Cerebellar nuclear complex (tissue), 1 donor: ENCODE results near the gene ZNRD2.

Source experiments
- DNase-seq, 2 experiments: peaks; one replicate each; lab custom pipeline; 2025; lab: John Stamatoyannopoulos, UW

ZNRD2 gene

DNA sequence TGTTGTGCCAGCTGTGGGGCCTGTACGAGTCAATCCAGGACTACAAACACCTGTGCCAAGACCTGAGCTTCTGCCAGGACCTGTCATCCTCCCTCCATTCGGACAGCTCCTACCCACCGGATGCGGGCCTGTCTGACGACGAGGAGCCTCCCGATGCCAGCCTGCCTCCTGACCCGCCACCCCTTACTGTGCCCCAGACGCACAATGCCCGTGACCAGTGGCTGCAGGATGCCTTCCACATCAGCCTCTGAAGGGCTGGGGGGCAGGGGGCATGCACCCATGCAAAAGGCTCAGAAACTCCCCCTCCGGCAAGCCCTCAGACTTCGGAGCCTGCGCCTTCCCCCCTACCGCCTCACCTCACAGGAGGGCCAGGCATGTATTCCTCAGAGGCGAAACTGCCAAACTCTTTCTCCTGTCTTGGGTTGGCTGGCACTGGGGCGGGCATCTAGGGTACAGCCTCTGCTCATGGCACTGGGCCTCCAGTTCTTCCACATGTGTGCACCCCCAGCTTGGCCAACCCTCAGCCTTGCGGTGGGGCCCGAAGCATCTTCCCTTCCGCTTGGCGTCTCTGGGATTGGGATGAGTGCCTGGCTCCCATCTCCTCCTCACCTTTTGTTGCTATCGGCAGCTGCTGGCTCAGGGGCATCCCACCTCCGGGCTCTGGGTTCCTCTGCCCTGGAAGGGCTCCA lies 3.3 kb downstream of the ZNRD2 start:
- DNase-seq, result no peak

- peak in 1 of 2 experiments; percentile 30 for DNase-seq
These were observed 4.0 kb downstream of the ZNRD2 start for GRCh38 chr11:65574109-65574810.

- DNase-seq, result peak in 1 of 2 experiments; percentile 35
These were observed 4.7 kb downstream of the ZNRD2 start for GRCh38 chr11:65574811-65575567.

DNA sequence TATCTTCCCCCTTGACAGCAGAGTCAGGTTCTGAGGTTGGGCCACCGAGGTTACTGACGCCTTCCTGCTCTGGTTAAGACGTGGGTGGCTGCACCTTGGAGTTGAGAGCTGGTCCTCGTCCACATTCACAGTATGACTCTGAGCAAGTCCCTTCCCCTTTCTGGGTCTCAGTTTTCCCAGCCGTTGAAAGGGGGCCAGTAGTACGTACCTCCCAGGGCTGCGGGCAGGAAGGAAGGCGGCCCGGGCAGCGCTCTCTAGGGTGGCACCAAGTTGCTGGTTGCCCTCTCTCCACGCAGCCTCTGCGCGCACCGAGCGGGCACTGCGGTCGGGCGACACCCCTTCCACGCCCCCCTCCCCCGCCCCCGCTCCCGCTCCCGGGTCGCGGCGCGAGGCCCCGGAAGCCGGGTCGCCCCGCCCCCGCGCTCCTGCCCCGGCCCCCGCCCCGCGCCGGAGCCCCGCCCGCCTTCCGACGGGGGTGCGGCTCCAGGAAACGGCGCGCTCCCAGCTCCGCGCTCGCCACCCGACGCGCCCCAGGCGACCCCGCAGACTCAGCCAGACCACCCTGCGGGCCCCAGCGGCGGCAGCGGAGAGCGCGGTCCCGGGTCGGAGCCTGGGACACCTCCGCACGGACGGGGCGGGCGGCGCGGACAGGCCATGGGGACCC lies 5.4 kb downstream of the ZNRD2 start, which contains the start of gene EHBP1L1:
TSS of gene EHBP1L1 (plus strand) at position 486 of the 664 bp plus-strand sequence. CDS start 250 bp downstream, outside the sequence.
- no peak for DNase-seq

GRCh38 chr11:65576232-65576866 lies 6.1 kb downstream of the ZNRD2 start:
- no peak for DNase-seq

DNA sequence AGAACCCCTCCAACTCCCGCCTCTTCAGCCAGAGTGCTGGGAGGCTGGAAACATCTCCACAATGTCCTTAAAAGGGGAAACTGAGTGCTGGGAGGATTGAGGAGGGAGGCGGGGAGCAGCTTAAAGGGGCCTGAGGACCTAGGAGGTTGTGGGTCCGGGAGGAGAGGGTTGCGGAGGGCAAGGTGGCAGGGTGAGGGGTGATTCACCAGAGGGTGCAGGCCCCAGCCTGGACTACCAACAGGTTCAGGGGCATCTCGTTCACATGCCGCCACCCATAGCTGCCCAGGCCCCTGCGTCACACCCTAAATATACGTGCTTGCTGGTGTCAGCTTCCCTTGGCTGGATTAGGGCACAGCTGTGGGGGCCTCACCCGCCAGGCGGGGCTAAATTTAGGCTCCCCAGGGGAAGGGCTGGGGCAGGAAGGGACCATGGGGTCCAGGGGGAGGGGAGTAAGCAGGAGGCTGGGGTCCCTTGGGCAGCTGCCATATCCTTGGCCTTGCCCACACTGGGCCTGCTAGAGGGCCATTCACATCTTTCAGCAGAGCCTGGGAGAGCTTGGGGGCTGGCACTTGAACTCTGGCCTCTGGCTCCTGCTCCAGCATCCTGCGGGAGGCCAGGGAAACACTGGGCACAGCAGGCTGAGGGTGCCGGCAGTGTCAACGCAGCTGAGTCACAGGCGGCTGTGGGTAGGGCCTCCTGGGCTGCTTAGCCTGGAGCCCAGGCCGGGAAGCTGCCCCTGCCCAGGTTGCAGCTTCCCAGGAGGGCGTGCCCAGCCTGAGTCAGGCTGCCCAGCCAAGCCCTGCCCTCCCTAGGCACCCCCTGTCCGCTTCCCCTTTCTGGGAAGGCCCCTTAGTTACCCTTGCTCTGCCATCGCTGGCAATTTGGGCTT lies 6.8 kb downstream of the ZNRD2 start:
- no peak for DNase-seq

DNA sequence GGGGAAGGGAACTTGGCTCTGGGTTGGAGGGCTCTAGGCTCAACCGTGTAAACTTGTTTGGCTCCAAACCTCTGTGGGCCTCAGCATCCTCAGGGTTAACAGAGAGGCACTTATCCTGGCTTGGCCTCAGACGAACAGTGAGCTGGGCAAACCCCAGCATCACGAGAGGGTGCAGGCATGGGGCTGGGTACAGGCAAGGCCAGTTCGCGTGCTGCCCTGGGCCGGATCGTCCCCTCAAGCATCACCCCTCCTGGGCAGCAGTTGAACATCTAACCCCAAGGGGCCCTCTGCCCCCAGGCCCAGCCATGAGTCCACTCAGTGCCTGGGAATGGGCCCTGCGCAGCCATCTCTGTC lies 7.5 kb downstream of the ZNRD2 start:
- DNase-seq, result no peak

DNA sequence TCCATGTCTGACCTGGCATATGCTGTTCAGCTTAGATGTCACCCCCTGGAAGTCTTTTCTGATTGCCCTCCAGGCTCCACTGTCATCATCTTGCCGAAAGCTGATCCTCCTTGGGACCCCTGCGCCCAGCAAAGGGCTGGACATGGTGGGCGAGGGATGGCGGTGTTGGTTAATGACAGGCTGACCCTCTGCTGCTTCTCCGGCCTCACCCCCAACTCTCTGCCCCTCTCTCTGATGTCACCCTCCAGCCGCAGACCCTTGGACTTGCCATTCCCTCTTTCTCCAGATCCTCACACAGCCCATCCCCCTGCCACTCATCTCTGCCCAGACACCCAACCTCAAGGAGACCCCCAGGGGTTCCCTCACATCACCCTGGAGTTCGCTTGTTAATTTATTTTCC lies 7.9 kb downstream of the ZNRD2 start:
- DNase-seq, result no peak

- no peak for DNase-seq
These were observed 8.4 kb downstream of the ZNRD2 start for GRCh38 chr11:65578667-65579066.

- DNase-seq, result no peak
These were observed 9.0 kb downstream of the ZNRD2 start for GRCh38 chr11:65579291-65579690.

DNA sequence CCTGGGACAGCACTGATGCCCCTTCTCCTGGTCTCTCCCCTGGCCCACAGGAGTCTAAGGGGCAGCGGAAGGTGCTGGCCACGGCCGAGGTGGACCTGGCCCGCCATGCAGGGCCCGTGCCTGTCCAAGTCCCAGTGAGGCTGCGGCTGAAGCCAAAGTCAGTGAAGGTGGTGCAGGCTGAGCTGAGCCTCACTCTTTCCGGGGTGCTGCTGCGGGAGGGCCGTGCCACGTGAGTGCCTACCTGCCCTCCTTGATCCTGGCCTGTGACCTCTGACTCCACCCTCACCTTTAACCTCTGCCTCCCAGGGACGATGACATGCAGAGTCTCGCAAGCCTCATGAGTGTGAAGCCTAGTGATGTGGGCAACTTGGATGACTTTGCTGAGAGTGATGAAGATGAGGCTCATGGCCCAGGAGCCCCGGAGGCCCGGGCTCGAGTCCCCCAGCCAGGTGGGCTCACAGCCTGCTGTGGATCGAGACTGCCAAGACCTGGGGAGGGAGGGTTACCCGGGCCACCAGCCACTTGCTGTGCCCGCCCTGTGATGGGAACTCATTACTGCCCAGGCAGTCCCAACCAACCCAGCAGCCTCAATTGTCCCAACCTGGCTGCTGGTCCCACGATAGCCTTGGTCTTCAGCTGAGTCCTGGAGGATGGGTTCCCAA lies 9.9 kb downstream of the ZNRD2 start:
- no peak for DNase-seq

GRCh38 chr11:65580756-65581155 lies 10.5 kb downstream of the ZNRD2 start:
- no peak for DNase-seq

GRCh38 chr11:65581928-65582327 lies 11.7 kb downstream of the ZNRD2 start:
- no peak for DNase-seq

GRCh38 chr11:65583589-65583988 lies 13.3 kb downstream of the ZNRD2 start:
- DNase-seq, result no peak

GRCh38 chr11:65584106-65584505 lies 13.8 kb downstream of the ZNRD2 start:
- DNase-seq, result no peak

GRCh38 chr11:65584723-65585171 lies 14.5 kb downstream of the ZNRD2 start:
- no peak for DNase-seq

- no peak for DNase-seq
These were observed 15.3 kb downstream of the ZNRD2 start for GRCh38 chr11:65585396-65586246.

DNA sequence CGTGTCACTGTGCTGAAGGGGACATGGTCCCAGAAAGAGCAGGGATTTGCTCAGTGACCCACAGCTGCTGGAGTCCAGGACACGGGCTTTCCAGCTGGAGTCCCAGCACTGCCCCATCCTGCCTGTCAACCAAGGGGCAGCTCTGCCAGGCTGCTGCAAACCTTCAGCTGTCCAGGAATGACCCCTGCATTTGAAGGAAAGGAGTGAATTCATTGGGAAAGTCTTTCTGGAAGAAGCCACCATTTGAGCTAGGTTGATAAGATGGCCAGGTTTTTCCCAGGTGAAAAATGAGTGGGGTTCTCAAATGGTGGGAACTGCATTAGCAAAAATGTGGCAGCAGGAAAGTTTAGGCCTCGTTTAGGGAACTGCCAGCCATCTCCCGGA lies 16.0 kb downstream of the ZNRD2 start:
- DNase-seq, result no peak

- DNase-seq, result no peak
These were observed 16.4 kb downstream of the ZNRD2 start for GRCh38 chr11:65586676-65587075.
